Left hindlimb (tissue), 1 donor: ENCODE data around the gene FUOM.

Experiments
- DNase-seq: peaks from one replicate; pipeline ENCODE4 v3.0.0-alpha.2; 2018

Gene FUOM

GRCh38 chr10:133349577-133350011, 8.2 kb downstream of the FUOM start:
- no peak for DNase-seq

- DNase-seq, result no peak
Measured at GRCh38 chr10:133349160-133349568, 8.7 kb downstream of the FUOM start.

GRCh38 chr10:133347710-133348517, 9.9 kb downstream of the FUOM start:
- DNase-seq, result no peak

GRCh38 chr10:133346413-133346812, 11.4 kb downstream of the FUOM start:
- DNase-seq, result no peak

- no peak for DNase-seq
Measured at GRCh38 chr10:133344236-133344635, 13.6 kb downstream of the FUOM start.

- no peak for DNase-seq
Measured at GRCh38 chr10:133343558-133343957, 14.3 kb downstream of the FUOM start.

- DNase-seq, result no peak
Measured at GRCh38 chr10:133342942-133343341, 14.9 kb downstream of the FUOM start.

GRCh38 chr10:133341983-133342382, 15.8 kb downstream of the FUOM start:
- no peak for DNase-seq

- no peak for DNase-seq
Measured at GRCh38 chr10:133339708-133340380, 18.0 kb downstream of the FUOM start.

GRCh38 chr10:133338080-133339071, 19.4 kb downstream of the FUOM start:
- no peak for DNase-seq

- DNase-seq, result no peak
Measured at GRCh38 chr10:133337370-133337725, 20.5 kb downstream of the FUOM start.

GRCh38 chr10:133336577-133337369, 21.0 kb downstream of the FUOM start, which contains the start of gene CALY:
Gene CALY (minus strand): TSS chr10:133336896. CDS start chr10:133328989, 7,907 bp downstream.
- DNase-seq, result no peak

GRCh38 chr10:133336118-133336576, 21.7 kb downstream of the FUOM start:
- DNase-seq, result no peak

GRCh38 chr10:133335246-133336117, 22.3 kb downstream of the FUOM start:
- peak; percentile 73 for DNase-seq

- no peak for DNase-seq
Measured at GRCh38 chr10:133334503-133335245, 23.1 kb downstream of the FUOM start.

- DNase-seq, result no peak
Measured at GRCh38 chr10:133332936-133333699, 24.7 kb downstream of the FUOM start.

- DNase-seq, result peak; percentile 81
Measured at GRCh38 chr10:133329491-133330202, 28.2 kb downstream of the FUOM start.
